C1 segment of cervical spinal cord (tissue), 14 donors: Measurements from ENCODE around the gene ABL1.

Experiments
- DNase-seq, 14 donors: peaks; one replicate each; lab custom pipeline; 2025; lab: John Stamatoyannopoulos, UW

Gene ABL1

DNA sequence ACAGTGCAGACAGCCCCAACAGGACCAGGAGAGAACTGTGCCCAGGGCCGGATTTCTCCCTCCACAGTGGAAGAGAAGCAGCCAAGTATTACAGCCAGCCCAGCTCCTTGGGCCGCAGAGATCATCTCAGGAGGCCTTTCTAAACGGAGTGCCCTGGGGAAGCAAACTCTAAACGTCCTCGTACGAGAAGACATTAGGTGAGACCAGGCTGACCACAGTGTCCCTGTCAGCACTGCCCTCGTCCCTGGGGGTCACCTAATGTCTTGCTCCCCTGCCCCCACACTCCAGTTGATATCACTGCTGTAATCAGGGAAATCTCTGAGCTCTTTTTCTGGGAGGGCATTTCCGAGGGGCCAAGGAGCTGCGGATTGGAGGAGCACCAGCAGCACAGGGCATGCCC, 55.1 kb downstream of the ABL1 start:
- no peak for DNase-seq

DNA sequence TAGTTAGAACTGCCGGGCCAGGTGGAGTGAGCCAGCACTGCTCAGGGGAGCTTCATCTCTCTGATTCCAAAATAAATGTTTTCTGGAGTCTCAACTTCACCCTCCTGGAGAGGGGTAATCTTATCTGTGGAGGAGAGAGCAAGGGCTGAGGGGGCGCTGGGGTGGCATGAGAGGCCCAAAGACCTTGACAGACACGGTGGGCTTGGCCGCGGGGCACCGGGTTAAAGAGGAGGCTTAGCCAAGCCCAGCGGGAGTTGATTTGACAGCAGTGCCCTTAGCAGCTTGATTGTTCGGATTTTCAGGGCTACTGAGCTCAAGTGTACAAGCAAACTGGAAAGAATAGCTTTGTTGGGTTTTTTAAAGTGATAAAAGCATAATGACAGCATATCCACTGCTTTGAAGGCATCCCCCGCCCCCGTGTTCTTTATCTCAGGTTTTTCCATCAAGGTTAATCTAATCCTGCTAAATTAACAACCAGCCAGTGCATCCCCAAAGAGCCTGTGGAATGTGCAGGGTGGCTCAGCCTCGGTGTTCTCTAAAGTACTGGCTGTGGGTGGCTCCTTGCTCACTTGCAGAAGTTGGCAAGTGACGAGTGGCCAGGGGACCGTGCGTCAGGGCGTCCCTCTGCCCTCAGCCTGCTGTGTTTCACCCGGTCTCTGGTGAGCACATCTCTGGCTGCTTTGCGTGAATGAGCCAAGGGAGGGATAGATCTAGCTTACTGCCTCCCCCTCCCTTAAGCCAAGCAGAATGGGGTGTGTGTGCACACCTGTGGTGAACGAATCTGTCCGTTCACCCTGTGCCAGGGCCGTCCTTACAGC, 56.0 kb downstream of the ABL1 start:
- no peak for DNase-seq

DNA sequence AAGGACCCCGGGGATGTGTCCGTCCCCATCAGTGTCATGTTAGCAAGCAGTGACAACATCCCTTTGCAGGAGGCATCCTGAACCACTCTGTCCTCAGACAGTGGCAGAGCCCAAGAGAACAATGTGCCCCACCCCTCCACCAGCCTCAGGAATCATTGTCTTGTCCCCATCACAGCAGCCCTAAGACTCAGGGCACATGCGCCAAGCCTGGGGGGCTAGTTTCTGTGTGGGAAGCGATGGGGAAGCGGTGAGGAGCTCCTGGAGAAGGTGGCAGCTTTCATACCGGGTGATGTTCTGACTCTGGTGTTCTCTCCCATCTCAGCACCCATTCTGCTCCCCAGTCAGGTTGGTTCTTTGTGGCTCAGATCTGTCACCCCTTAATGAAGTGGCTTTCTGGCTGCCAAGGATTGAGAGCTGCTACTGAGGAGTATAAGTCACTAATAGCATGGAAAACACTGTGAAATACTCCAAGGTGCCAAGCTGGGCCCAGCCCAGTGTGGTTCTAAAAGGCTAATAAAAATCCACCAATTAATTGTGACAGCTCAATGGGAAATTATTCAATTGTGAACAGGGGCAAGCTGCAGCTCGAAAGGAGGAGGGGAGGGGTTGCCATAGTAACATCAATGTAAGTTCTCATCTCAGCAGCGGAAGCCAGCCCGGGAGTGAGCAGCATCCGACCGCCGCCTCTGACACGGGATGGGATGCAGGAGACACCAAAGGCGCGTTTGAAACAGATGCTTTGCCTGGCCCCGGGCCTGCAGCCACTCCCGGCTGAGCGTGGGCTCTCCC, 56.8 kb downstream of the ABL1 start:
- DNase-seq = peak in 4 of 14 donors; percentile 23 to 27 (median 24)

DNA sequence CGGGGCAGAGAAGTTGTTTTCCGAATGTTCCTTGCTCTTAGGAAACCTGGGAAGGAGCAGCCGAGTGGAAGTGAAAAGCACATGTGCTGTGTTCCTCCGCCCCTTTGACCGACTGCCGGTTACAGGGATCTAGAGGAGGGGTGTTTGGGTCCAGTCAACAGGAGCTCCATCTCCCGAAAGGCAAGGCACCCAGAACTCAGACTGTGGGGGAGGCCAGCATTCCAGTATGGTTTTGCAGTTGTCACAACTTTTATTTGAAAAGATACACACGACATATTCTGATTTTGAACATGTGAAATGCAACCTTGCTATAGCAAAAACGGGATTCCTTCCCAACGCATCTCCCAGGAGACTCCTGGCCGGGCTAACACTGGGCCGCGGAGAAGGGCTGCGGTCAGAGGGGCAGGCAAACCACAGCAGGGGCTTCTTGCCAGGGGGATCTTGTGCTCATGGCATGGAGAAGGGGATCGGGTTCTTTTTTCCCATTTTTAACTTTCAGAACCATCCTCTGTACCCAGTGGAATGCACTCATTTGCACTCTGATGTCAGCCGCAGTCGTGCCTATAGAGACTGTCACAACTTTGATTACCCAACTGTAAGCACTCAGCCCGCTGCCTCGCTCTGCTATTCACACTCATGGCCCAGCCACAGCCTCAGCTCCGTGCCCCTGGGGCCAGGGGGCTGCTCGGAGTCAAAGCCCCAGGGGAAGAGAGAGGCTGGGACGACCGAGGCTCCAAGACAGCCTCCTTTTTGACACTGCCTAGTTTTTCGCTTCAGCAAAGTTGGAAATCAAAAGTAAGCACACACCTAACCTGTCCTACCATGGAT, 57.6 kb downstream of the ABL1 start:
- no peak for DNase-seq

DNA sequence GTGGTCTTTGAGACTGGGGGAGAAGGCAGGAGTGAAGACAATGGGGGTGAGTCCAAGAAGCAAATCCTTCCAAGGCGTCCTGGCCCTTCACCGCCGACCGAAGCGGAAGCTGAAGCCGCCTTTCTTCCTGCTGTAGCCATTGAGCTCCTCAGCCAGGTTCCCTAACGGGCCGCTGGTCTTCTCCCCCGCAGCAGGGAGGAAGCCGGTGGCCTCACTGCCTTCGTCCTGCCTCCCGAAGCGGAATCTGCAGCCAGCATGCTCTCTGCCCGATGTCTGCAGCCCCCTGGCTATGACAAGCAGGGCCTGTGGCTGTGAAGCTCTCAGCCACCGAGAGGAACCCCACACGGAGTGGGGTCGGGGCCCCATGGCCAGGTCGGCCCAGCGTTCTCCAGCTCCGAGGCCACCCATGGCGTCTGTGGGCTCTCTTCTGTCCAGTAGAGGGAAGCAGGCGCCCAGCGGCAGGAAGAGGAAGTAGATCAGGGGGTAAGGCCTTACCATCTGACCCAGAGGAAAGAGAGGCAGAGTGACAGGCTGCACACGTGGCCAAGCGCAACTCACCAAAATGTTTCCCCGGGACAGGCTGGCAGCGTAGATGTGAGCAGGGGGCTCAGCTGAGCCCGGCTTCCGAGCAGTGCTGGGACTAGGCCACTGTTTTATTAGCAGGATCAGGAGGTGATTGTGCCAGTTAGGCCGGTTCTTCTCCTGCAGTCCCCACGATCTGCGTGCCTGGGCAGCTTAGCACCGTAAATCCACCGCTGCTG, 58.5 kb downstream of the ABL1 start:
- DNase-seq = peak in 7 of 14 donors; percentile 24 to 51 (median 43)

DNA sequence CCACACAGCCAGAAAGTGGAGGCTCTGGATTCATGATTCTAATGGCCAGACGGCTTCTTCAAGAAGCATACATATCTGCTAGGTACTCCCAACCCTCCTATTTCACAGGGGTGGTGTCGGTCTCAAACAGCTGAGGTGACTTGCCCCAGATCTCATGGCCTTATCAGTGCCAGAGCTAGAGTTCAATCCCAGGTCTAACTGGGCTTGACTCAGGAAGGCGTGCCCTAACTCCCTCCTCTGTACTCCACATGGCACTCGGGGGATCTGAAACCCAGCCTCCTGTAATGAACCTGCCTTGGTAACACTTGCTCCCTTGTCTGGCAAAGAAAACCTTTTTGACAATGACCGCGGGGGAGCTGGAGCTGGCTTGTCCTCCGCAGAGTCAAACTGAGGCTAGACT, 59.5 kb downstream of the ABL1 start:
- no peak for DNase-seq

DNA sequence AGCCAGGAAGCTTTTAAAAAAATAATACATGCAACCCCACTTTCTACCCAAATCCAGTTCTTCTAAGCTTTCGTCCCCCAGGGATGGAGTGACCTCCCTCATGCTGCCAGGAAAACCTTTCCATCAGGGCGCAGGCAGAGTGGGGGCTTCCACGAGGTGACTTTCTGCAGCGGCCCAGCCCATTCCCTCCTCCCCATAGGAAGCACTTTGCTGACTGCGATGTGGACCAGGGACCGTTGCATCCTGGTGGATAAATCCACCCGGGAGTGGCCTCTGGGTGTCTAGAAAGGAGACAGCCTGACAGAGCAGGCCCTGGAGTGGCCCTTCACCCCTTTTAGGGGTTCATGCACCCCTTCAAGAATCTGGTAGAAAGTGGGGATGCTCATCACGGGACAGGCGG, 60.0 kb downstream of the ABL1 start:
- no peak for DNase-seq

DNA sequence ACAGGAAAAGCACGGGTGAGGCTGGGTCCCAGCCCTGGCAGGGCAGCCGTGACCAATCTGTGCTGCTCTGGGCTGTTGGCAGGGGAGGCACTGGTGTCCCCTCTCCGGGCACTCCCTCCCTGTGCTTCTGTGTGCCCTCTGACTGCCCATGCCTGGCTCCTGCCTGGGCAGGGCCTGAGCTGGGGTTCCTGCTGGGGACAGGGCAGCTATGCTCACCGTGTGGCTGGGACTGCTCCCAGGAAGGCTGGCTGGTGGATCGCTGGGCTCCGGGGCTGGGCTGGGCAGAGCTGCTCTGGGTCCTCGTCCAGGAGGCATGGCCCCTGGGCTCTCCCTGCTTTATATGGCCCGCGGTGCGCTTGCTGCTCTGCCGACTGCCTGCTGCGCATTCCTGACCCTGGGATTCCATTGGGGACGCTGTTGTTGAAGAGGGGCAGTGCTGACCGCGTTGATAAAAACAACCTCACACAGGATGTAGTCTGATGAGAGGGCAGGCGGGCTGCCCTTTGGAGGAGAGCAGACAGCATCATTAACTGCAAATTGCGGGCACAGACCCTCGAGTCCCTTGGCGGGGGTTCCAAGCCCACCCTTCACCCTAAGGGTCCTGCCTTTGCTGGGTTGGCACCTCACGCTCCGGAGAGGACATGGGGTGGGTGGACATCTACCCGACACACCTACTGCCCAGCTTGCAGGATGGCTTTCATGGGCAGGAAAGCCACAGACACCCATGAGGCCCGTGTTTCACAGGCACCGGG, 60.6 kb downstream of the ABL1 start:
- DNase-seq = peak in 5 of 14 donors; percentile 19 to 52 (median 39)

DNA sequence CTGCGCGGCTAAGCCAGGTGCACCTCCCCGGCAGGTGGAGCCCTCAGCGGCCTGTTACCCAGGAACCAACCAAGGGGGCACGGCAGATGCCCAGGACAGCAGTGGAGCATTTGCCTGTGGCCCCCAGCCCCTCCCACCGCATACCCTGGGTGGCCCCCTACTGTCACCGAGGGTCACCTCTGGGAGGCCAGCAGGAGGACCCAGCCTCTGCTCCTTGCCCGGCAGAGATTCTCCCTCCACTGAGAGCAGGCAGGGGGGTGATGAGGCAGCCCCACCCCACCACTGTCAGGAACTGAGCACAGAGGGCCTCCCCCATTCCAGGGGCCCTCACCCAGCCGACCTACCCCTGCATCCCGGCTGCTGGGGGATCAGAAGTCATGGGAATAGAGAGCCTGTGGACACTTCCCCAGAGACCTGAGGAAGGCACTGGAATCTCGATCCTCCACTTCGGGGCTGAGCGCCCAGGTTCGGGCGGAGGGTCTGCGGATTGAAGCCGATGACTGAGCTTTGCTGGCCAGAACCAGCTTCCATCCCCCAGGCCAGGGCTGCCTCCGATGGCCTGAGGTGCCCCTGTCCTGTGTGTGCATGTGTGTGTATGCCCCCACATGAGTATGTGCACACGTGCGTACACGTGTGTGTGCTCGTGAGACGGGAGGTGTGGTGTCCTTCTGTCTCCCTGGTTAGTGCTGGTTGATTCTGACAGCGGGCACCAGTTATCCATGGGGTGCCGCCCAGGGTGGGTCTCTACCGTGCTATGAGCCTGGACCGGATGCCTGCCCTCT, 61.4 kb downstream of the ABL1 start, which contains the start of gene QRFP:
Gene QRFP (minus strand): TSS at position 580 of the 782 bp plus-strand sequence. CDS start 2,974 bp downstream, outside the sequence.
- DNase-seq = no peak

DNA sequence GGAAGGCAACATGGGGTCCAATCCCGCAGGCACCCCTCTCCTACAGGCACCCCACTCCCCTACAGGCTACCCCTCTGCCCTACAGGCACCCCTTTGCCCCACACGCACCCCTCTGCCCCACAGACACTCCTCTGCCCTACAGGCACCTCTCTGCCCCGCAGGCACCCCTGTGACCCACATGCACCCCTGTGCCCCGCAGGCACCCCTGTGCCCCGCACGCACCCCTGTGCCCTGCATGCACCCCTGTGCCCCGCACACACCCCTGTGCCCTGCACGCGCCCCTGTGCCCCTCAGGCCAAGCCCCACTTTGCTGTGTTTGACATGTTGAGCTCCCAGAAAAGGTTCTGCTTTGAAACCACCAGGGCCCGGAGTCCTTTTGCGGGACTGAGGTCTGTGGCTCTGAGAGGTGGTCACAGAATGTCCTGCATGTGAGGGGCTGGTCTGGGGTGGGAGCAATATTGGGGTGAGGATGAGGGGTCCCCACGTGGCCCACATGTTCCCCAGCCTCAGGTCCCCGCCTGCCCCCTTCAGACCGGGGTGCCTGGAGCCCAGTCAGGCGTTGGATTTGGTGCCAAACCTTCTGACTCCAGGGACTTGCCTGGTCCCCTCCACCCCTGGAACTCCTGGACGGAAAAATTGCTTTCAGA, 62.2 kb downstream of the ABL1 start:
- DNase-seq = no peak

DNA sequence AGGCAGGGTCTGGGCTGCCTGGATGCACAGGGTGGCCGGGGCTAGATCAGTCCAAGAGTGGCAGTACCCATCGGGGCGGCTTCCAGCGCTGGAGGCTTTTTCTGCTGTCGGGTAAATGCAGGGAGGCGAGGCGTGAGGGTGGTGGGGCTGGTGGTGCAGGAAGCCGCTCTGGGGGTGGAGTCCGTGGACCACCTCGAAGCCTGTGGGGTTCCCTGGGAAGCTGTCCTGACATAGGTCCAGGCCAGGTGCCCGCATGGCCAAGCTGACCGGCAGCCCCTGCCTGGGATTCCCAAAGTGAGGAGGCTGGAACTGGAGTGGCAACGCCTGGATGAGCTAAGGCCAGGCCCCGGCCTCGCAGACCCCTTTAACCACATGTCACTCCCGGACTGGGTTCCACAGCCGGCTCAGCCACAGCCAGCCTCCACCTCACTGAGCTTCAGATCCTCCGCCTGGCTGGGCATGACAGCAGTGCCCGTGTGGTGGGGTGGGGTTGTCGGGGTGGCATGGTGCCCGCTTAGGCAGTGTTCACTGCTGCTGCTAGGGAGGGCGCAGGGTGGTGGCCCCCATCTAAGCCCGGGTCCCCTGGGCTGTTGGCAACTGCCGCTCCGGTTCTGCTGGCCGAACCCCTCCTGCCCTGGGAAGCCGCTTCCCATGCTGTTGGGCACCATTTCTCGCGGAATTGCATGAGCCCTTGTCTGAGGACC, 62.9 kb downstream of the ABL1 start:
- no peak for DNase-seq

DNA sequence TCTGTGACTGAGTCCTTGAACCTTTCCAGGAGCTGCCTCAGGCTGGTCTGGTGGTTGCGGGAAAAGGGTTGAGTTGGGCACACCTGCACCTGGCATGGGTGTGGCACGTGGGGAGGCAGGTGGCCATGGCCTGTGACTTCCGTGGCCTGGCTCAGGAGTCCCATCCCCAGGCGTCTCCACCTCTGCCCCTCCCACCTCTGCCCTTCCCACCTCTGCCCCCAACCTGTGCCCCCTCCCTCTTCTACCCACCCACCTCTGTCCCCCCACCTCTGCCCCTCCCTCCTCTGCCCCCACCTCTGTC, 63.4 kb downstream of the ABL1 start:
- no peak for DNase-seq

DNA sequence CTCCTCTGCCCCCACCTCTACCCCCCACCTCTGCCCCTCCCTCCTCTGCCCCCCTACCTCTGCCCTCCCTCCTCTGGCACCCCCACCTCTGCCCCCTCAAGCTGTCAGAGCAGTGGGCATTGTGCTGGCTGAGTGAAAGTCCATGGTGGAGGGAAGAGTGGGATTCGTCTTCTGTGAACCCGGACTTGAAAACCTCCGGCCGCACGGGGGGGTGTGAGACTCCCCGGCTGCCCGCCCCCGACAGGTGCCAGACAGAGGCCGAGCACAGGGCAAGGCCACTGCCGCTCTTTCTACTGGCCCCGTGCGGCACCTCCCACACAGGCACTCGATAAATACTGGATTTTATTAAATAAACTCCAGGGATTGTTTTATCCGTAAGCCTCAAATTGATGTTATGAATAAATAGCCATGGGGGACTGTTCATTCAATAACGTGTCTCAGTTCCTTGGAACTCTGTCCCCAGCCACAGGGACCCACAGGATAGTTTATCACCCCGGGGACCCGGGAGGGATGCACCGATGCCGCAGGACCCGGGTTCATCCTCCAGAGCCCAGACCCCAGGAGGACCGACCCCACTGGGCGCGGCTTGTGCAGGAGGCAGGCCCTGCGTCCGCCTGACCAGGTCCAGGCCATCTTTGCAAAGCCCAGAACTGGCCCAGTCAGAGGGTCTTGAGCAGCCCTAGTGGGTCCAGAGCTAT, 64.1 kb downstream of the ABL1 start:
- no peak for DNase-seq

DNA sequence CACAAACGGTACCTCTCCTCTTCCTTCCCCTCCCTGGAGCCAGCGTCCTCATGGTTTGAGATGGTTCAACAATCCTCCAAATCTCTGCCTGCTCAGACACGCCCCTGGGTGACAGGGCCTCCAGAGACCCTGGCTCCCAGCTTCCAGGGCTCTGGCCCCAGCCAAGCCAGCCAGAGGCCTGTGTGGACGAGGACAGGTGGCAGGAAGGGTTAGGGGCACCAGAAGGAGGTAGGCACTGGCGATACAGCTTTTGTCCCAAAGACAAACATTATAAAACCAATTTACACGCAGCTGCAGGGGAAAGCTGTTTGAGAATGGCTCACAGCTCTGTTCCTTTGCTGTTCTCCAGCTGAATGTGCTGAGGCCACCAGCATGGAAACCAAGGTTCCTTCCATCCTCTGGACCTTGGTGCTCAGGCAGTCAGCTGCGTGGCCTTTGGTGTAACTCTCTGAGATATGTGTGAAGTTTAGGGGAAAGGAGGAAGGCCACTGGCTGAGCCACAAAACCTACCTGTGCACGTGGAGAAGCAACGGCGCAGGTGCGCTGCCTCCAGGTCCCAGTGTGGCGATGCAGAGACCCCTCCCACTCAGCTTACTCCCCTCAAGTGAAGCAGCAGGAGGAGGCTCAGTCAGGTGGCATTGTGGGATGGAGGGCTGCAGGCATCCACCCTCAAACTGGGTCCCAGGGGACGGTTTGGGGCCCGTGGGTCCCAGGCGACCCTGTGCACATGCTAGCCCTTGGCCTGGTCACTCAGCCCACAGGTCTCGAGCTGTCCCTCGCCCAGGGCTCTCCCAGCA, 65.8 kb downstream of the ABL1 start:
- no peak for DNase-seq

DNA sequence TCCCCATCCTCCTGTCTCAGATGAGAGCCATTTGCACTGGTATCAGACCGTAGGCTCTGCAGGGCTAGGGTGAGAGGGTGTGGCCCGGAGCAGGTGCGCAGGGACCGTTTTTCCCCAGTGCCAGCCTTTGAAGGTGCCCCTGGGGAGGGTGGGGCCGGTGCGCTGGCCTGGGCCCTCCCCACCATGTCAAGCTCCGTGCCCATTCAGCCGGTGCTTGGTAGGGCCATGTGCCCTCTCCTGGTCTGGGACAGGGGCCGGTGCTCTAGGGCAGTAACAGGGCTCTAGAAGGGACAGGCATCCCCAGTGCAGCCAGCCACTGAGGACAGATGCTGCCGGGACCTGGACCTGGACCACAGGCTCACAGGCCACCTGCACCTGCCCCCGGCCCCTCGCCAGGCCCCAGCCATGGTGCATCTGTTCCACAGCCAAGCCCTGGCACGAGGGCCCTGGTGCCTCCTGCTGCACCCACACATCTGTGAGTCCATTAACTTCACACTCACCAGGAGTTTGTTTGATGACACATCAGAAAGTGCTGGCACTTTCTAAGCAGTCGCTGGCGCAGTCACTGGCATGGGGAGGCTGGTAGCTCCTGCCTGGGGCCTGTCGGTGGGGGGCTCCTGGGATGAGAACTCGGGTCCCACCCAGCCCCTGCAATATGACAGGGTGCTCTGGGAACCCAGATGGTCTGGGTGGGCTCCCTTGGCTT, 66.6 kb downstream of the ABL1 start:
- no peak for DNase-seq
